Measurements from ENCODE around the gene PHF5A. TPM values are rescaled to one million over a fixed set of nuclear protein-coding genes. Genes with fewer than 3 reads are reported as not detected.

PHF5A gene
- total and polyA plus RNA-seq, 10 of the 15 experiments (the other 5 are each of a cell fraction or from before 2014, with no cell fraction given) = 40.5 to 115 (median 79.2) TPM

DNA sequence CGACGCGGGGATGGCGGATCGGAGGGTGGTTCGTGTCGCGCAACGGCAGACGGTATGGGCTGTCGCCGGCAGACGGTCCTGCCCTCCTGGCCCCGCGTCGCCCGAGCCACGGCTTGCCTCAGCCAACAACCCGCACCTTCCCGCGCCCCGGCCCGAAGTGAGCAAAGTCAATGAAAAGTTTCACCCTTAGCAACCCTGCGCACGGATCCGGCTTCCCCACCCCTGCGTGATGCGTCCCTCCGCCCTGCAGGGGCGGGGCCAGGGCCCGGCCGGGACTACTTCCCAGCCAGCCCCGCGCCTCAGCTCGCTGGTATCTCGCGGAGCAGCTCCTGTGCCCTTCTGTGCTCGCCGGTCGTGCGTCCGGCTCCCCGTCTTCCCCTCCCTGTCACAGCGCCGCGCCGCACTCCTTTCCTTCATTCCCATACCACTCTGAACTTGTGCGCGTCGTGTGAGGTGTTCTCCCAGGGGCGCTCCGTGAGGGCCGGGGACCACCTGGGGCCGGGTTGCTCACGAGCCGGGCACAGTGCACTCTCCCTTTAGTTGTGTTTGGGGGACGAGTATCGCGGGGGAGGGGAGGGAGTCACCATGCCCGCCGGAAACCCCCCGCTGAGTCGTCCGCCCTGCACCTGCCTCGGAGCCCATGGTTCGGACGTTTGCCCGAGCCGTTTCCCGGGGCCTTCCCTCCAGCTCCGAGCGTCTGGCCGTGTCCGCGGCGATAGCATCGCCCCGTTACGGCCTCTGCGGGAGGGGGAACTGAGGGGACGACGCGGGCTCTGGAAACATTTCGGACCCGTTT lies 21.7 kb downstream of the PHF5A start, which contains the start of gene TOB2 (continued):
- 0 out of 2 replicates have a peak, but pooled peaks have one; percentile 48 for TF ChIP-seq BCL11A (IDR thresholded peaks at IDR 0.05; ENCODE audit: low read depth, low read length)
- TF ChIP-seq CREM (IDR thresholded peaks at IDR 0.05; ENCODE audit: low read depth) = peak; percentile 91
- peak; percentile 53; the same call in 1 of the 2 replicates for TF ChIP-seq REST (IDR thresholded peaks at IDR 0.05; ENCODE audit: low read depth, low read length)
- peak; percentile 84; the same call in 1 of the 2 replicates for TF ChIP-seq RB1 (IDR thresholded peaks at IDR 0.05; ENCODE audit: borderline replicate concordance)
- peak; percentile 22 for TF ChIP-seq E2F8 (IDR thresholded peaks at IDR 0.05; ENCODE audit: low read depth, partially characterized antibody)
- TF ChIP-seq PML (IDR thresholded peaks at IDR 0.05; ENCODE audit: low read length) = no peak
- peak; percentile 67 for TF ChIP-seq MXI1 (IDR thresholded peaks at IDR 0.05; ENCODE audit: low read depth, low read length)
- peak; percentile 68 for TF ChIP-seq MEF2B (IDR thresholded peaks at IDR 0.05; ENCODE audit: partially characterized antibody, poor library complexity, severe bottlenecking)
- TF ChIP-seq SMARCA5 (IDR thresholded peaks at IDR 0.05) = peak; percentile 95
- peak; percentile 95 for TF ChIP-seq TARDBP (IDR thresholded peaks at IDR 0.05; ENCODE audit: borderline replicate concordance)
- TF ChIP-seq, protein P1, sequence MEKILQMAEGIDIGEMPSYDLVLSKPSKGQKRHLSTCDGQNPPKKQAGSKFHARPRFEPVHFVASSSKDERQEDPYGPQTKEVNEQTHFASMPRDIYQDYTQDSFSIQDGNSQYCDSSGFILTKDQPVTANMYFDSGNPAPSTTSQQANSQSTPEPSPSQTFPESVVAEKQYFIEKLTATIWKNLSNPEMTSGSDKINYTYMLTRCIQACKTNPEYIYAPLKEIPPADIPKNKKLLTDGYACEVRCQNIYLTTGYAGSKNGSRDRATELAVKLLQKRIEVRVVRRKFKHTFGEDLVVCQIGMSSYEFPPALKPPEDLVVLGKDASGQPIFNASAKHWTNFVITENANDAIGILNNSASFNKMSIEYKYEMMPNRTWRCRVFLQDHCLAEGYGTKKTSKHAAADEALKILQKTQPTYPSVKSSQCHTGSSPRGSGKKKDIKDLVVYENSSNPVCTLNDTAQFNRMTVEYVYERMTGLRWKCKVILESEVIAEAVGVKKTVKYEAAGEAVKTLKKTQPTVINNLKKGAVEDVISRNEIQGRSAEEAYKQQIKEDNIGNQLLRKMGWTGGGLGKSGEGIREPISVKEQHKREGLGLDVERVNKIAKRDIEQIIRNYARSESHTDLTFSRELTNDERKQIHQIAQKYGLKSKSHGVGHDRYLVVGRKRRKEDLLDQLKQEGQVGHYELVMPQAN (conservative IDR thresholded peaks at IDR 0.05) = peak; percentile 85
- TF ChIP-seq, protein P2, sequence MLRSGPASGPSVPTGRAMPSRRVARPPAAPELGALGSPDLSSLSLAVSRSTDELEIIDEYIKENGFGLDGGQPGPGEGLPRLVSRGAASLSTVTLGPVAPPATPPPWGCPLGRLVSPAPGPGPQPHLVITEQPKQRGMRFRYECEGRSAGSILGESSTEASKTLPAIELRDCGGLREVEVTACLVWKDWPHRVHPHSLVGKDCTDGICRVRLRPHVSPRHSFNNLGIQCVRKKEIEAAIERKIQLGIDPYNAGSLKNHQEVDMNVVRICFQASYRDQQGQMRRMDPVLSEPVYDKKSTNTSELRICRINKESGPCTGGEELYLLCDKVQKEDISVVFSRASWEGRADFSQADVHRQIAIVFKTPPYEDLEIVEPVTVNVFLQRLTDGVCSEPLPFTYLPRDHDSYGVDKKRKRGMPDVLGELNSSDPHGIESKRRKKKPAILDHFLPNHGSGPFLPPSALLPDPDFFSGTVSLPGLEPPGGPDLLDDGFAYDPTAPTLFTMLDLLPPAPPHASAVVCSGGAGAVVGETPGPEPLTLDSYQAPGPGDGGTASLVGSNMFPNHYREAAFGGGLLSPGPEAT (IDR thresholded peaks at IDR 0.05; ENCODE audit: low read depth) = peak; percentile 91
- TF ChIP-seq TBL1XR1 (IDR thresholded peaks at IDR 0.05; ENCODE audit: low read depth, low read length) = peak; percentile 84
- peak; percentile 48 to 86 for TF ChIP-seq IKZF2 (IDR thresholded peaks at IDR 0.05)
- peak; percentile 77 for TF ChIP-seq TCF12 (IDR thresholded peaks at IDR 0.05; ENCODE audit: low read depth, low read length)
- no peak for TF ChIP-seq KDM1A (IDR thresholded peaks at IDR 0.05; ENCODE audit: borderline replicate concordance)
- TF ChIP-seq PBX3 (IDR thresholded peaks at IDR 0.05; ENCODE audit: insufficient replicate concordance, low read depth, low read length) = peak; percentile 91
- 0 out of 2 replicates have a peak, but pooled peaks have one; percentile 41 for TF ChIP-seq MTA2 (IDR thresholded peaks at IDR 0.05; ENCODE audit: low read depth)
